Epithelial cell of proximal tubule (primary cell): Measurements from ENCODE around the gene LPCAT2. TPM values are rescaled to one million over a fixed set of nuclear protein-coding genes. Genes with fewer than 3 reads are reported as not detected.

Source experiments
- DNase-seq: peaks from one replicate; pipeline ENCODE4 v3.0.0-alpha.2; 2011; ENCODE audit warnings: low read depth
- H3K4me3 ChIP-seq: 2 replicates; pipeline ENCODE4 v1.5.1; 2011; ENCODE audit warnings: low read depth, mild to moderate bottlenecking, low read length
- CTCF ChIP-seq: conservative IDR thresholded peaks from 2 replicates; pipeline ENCODE4 v1.5.1; 2012; ENCODE audit warnings: low read depth, mild to moderate bottlenecking, low read length
- total RNA-seq: library from RNA; depleted of rRNA; stranded (reverse); fragments of >200 nt; gene quantifications from 2 replicates; pipeline ENCODE4 v1.2.3, GENCODE V29; 2015

LPCAT2 gene
- total RNA-seq, 1 donor from 2014 or later = 3.7 TPM

DNA sequence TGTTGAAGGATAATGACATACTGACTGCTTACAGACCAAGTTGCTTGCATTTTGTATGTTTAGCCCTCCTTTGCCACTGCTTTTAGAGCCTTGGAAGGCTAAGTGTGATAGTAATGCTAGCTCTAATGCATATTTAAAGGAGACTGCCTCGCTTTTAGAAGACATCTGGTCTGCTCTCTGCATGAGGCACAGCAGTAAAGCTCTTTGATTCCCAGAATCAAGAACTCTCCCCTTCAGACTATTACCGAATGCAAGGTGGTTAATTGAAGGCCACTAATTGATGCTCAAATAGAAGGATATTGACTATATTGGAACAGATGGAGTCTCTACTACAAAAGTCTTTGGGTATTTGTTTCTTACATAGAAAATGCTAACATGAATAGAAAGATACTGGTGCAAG lies 76.8 kb downstream of the LPCAT2 start:
- H3K4me3 ChIP-seq = no peak overlapping the region
- DNase-seq = no peak
- no peak for TF ChIP-seq CTCF

GRCh38 chr16:55588799-55589198 lies 79.9 kb downstream of the LPCAT2 start:
- no peak for DNase-seq
- no peak for TF ChIP-seq CTCF
- H3K4me3 ChIP-seq = no peak overlapping the region

- DNase-seq = no peak
- H3K4me3 ChIP-seq = no peak overlapping the region
- TF ChIP-seq CTCF = no peak
These were observed 83.4 kb downstream of the LPCAT2 start for GRCh38 chr16:55592306-55592705.

DNA sequence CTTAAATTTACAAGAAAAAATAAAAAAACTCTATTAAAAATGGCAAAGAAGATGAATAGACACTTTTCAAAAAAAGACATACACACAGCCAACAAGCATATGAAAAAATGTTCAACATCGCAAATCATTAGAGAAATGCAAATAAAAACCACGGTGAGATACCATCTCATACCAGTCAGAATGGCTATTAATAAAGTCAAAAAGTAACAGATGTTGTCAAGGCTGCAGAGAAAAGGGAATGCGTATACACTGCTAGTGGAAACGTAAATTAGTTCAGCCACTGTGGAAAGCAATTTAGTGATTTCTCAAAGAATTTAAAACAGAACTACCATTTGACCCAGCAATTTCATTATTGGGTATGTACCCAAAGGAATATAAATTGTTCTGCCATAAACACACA lies 89.1 kb downstream of the LPCAT2 start:
- no peak for TF ChIP-seq CTCF
- no peak for DNase-seq

DNA sequence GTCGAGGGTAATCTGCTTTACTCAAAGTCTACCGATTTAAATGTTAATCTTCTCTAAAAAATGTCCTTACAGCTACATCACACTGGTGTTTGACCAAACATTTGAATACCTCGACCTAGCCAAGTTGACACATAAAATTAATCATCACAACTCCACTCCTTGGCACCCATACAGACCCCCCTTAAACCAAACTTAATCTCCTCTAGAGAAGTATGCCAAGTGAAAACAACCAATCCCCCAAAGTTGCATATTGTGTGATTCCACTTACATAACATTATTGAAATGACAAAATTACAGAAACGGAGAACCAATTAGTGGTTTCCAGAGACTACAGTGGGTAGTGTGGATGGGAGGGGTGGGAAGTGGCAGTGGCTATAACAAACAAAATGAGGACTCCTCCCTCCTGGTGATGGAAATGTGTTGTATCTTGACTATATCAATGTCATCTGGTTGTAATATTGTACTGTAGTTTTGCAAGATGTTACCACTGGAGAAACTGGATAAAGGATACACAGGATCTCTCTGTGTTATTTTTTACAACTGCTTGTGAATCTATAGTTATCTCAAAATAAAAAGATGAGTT lies 97.0 kb downstream of the LPCAT2 start:
- TF ChIP-seq CTCF = no peak
- no peak for DNase-seq
- H3K4me3 ChIP-seq = no peak overlapping the region

More for the DNA sequence above, 89.1 kb downstream of the LPCAT2 start:
- H3K4me3 ChIP-seq = no peak overlapping the region

DNA sequence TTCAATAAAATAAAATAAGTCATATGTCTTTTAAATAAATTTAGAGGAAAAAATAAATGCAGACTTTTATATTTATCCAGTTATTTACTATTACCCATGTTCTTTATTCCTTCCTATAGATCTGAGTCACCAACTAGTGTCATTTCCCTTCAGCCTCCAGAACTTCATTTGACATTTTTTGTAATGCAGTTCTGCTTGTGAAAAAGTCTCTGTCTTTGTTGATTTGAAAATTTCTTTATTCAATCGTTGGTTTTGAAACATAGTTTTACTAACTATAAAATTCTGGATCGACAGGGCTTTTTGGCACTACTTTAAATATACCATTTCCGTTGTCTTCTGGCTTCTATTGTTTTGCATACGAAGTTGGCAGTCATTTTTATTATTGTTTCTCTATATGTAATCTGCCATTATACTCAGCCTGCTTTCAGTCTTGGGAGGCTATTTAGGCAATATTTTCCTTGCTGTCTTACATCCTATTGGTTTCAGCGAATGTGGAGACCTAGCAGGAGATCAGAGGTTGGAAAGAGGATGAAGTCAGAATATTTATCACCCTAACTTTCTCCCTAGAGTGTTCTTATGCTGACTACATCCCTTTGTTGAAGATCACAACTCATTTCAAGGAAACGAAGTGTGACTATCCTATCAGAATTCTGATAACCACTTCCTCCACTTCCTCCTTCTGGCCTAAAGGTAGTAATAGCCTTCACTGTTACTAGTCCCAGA lies 104.9 kb downstream of the LPCAT2 start:
- no peak overlapping the region for H3K4me3 ChIP-seq

More for the DNA sequence above, 104.9 kb downstream of the LPCAT2 start:
- DNase-seq = no peak
- TF ChIP-seq CTCF = no peak
